Measurements from ENCODE around the gene UBA52.

UBA52 gene

DNA sequence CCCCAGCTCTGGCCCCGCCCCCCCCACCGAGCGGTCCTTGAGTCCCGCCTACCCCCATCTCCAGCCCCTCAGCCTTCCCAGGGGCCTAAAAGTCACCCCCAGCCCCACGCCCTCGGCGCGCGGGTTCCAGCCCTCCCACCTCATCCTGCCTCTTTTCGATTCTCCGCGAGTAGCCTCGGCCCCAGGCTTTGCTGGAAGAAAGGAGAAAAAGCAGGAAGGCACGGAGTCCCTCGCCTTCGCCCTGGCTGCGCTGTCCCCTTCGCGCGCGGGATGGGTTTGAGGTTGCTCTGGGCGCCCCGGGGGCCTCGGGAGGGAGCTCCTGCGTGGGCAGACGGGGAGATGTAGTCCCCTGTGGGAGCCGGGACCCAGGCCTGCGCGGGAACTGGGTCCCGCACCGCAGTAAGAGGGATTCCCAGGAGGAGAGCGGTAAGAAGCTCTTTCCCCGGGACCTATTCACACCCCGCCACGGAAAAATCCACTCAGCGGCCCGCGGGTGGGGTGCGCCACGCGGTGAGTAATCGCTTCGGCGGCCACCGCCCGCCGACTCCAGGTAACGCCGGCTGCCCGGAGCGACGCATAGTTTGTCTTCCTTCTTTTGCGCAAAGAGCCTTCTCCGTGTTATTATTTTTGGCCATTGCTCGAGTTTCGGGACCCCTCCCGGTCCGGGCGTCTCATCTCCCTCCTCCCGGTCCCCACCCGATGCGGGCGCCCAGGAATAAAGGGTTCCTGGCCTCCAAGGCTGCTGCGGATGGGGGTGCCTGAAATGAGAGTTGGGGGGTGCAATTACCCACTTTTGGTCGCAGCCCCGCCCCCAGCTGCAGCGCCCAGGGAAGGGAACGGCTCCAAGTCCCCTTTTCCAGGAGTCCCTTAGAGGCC lies 35.8 kb downstream of the UBA52 start:
- H3K4me1 ChIP-seq (ENCODE audit: control insufficient read depth, insufficient read depth, low read length): peaks cover 9% of the 10 kb centered on the region
- no peak overlapping the region for H3K9ac ChIP-seq (ENCODE audit: low read length)
- no peak overlapping the region for H3K4me3 ChIP-seq (ENCODE audit: low read length)
- no peaks in the 10 kb centered on the region for H3K9me3 ChIP-seq (ENCODE audit: control insufficient read depth, low read length)
- peaks cover 86% of the 10 kb centered on the region for H3K27me3 ChIP-seq (ENCODE audit: control insufficient read depth, insufficient read depth, low read length)
- no peaks in the 10 kb centered on the region for H3K36me3 ChIP-seq (ENCODE audit: control insufficient read depth, insufficient read depth, low read length)

DNA sequence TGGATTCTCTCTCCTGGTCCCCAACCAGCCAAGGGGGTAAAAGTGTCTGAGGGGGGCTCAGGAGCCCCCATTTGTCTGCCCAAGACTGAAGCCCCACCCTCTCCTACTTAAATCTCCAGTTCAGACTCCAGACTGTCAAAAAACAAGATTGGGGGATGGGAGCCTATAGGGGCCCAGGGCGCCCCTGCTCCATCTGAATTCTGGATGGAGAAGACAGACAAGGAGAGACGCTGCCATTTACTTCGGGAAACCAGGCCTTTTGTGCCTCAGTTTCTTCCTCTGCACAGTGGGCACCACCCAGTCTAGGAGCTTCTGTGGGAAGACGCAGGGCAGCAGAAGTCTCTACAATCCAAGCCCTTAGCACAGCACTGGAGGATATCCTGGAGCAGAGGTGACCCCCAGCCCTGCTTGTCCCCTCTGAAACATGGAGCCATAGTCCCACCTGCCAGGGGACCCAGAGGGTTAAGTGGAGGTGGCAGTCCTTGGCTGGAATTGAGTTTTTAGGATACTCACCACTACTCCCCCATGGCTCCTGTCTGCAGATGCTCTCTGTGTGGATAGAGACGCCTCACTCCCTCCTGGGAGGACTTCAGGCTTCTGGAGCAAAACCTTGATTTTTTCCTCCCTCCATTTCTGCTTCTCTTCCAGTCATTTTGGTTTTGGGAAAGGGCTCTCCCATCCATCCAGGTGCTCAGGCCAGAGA lies 36.6 kb downstream of the UBA52 start:
- Histone ChIP-seq H3K9ac (ENCODE audit: low read length) (no peak overlapping the region), H3K4me3 (ENCODE audit: low read length) (no peak overlapping the region), H3K4me1 (ENCODE audit: control insufficient read depth, insufficient read depth, low read length) (peaks cover 15% of the 10 kb centered on the region), H3K27me3 (ENCODE audit: control insufficient read depth, insufficient read depth, low read length) (peaks cover 89% of the 10 kb centered on the region), H3K9me3 (ENCODE audit: control insufficient read depth, low read length) (no peaks in the 10 kb centered on the region), H3K36me3 (ENCODE audit: control insufficient read depth, insufficient read depth, low read length) (no peaks in the 10 kb centered on the region)

DNA sequence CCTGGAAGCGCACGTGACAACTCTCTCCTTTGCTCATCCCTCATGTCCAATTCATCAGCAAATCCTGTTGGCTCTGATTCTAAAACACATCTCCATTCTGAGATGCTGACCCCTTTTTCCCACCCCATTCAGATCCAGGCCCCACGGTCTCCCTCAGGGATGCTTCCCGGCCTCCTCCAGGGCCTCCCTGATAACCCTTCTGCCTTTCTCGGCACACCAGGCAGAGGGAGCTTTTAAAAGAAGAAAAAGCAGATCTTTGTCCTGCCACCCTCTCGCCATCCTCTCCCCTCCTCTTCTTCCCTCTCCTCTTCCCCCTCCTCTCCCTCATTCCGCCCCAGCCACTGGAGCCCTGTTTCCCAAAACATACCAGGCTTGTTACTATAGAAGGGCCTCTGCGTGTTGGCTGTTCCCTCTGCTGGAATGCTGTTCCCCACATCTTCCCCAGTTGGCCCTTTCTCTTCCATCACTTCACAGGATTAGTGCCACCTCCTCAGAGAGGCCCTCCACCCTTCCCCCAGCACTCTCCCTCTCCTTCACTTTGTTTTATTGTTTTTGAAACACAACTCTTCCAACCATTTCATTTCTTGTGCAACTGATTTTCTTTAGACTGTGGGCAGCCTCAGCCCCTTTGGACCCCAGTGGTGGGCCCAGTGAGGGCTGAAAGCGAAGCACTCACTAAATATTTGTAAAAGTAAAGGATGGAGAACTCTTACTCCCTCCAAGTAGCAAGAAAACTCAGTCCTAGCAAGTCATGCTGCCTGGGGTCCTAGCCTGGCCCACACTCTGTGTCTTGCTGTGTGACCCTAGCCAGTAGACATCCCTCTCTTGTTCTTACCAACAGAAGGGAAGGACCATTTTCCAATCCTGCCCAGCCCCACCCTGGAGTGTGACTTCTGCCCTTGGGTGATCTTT lies 37.4 kb downstream of the UBA52 start:
- Histone ChIP-seq H3K4me3 (ENCODE audit: low read length) (no peak overlapping the region), H3K9me3 (ENCODE audit: control insufficient read depth, low read length) (no peaks in the 10 kb centered on the region), H3K27me3 (ENCODE audit: control insufficient read depth, insufficient read depth, low read length) (peaks cover 91% of the 10 kb centered on the region), H3K36me3 (ENCODE audit: control insufficient read depth, insufficient read depth, low read length) (no peaks in the 10 kb centered on the region), H3K9ac (ENCODE audit: low read length) (no peak overlapping the region), H3K4me1 (ENCODE audit: control insufficient read depth, insufficient read depth, low read length) (peaks cover 15% of the 10 kb centered on the region)

DNA sequence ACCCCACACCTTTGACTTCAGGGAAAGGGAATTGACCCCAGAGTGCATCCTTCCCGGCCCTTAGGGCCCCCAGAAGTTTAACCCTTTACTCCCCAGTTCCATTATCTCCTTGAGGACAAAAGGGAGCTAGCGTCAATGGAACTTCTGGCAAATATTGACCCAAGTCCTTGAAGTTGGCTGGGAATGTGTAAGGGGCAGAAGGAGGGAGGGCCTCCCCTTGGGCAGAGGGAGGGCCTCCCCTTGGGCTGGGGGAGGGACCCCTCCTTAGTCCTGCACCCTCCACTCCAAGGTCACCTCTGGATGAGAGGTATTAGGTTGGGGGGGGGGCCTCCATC lies 38.0 kb downstream of the UBA52 start:
- H3K9me3 ChIP-seq (ENCODE audit: control insufficient read depth, low read length): no peaks in the 10 kb centered on the region
- no peak overlapping the region for H3K9ac ChIP-seq (ENCODE audit: low read length)
- no peak overlapping the region for H3K4me3 ChIP-seq (ENCODE audit: low read length)
- H3K36me3 ChIP-seq (ENCODE audit: control insufficient read depth, insufficient read depth, low read length): no peaks in the 10 kb centered on the region
- peaks cover 91% of the 10 kb centered on the region for H3K27me3 ChIP-seq (ENCODE audit: control insufficient read depth, insufficient read depth, low read length)
- H3K4me1 ChIP-seq (ENCODE audit: control insufficient read depth, insufficient read depth, low read length): peaks cover 15% of the 10 kb centered on the region

DNA sequence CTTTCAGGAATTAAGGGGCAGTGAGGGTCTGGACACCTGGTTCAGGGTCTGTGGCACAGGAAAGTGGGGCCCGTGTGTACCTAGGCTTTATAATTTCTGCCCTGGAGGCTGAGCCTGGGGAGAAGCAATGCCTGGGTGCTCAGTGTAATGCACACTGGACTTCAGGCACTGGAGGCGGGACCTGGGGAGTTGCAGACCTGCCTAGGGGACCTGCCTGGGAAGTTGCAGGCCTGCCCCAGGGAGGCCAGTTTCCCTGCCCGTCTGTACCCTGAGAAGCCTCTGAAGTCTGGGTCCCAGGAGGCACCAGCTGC lies 38.5 kb downstream of the UBA52 start:
- no peak overlapping the region for H3K4me3 ChIP-seq (ENCODE audit: low read length)
- H3K9me3 ChIP-seq (ENCODE audit: control insufficient read depth, low read length): no peaks in the 10 kb centered on the region
- no peaks in the 10 kb centered on the region for H3K36me3 ChIP-seq (ENCODE audit: control insufficient read depth, insufficient read depth, low read length)
- H3K4me1 ChIP-seq (ENCODE audit: control insufficient read depth, insufficient read depth, low read length): peaks cover 15% of the 10 kb centered on the region
- peaks cover 91% of the 10 kb centered on the region for H3K27me3 ChIP-seq (ENCODE audit: control insufficient read depth, insufficient read depth, low read length)
- no peak overlapping the region for H3K9ac ChIP-seq (ENCODE audit: low read length)

- H3K4me1 ChIP-seq (ENCODE audit: control insufficient read depth, insufficient read depth, low read length): peaks cover 15% of the 10 kb centered on the region
- peaks cover 90% of the 10 kb centered on the region for H3K27me3 ChIP-seq (ENCODE audit: control insufficient read depth, insufficient read depth, low read length)
- H3K9me3 ChIP-seq (ENCODE audit: control insufficient read depth, low read length): no peaks in the 10 kb centered on the region
- H3K9ac ChIP-seq (ENCODE audit: low read length): no peak overlapping the region
- H3K4me3 ChIP-seq (ENCODE audit: low read length): no peak overlapping the region
- H3K36me3 ChIP-seq (ENCODE audit: control insufficient read depth, insufficient read depth, low read length): no peaks in the 10 kb centered on the region
These were observed 39.1 kb downstream of the UBA52 start for GRCh38 chr19:18610556-18611326.

DNA sequence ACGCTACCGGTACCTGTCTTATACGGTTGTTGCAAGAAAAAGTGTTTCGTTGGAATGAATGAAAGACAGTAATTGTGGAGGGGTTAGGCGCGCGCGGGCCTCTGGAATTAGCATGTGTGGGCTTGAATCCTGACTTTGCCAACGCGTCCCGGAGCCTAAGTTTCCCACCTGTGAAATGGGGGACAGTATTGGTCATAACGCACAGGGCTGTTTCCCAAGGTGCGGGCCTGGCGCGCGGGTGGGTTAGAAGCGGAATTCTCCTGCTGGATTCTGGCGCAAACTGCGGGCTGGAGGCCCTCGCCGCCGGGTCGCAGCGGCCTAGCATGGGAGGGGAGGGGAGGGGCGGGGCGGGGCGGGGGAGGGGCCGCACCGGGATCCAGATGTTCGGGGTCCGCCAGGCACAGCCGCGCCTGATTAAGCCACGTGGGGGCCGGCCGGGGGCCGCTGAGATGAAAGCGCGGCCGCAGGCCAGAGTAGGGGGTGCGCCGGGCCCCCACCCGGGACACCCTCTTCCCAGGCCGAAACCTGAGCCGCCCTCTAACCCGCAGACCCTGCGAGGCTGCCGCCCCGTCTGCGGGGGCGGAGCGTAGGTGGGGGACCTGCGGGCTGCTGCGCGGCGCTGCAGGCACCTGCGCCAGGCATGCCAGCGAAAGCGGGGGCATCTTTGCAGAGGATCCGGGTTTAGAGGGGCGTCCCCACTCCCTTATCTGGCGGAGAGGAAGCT lies 39.8 kb downstream of the UBA52 start:
- no peaks in the 10 kb centered on the region for H3K36me3 ChIP-seq (ENCODE audit: control insufficient read depth, insufficient read depth, low read length)
- H3K4me3 ChIP-seq (ENCODE audit: low read length): no peak overlapping the region
- no peaks in the 10 kb centered on the region for H3K9me3 ChIP-seq (ENCODE audit: control insufficient read depth, low read length)
- H3K4me1 ChIP-seq (ENCODE audit: control insufficient read depth, insufficient read depth, low read length): peaks cover 15% of the 10 kb centered on the region
- H3K9ac ChIP-seq (ENCODE audit: low read length): no peak overlapping the region
- H3K27me3 ChIP-seq (ENCODE audit: control insufficient read depth, insufficient read depth, low read length): peaks cover 89% of the 10 kb centered on the region

- Histone ChIP-seq H3K4me1 (ENCODE audit: control insufficient read depth, insufficient read depth, low read length) (peaks cover 15% of the 10 kb centered on the region), H3K9ac (ENCODE audit: low read length) (no peak overlapping the region), H3K27me3 (ENCODE audit: control insufficient read depth, insufficient read depth, low read length) (peaks cover 91% of the 10 kb centered on the region), H3K4me3 (ENCODE audit: low read length) (no peak overlapping the region), H3K36me3 (ENCODE audit: control insufficient read depth, insufficient read depth, low read length) (no peaks in the 10 kb centered on the region), H3K9me3 (ENCODE audit: control insufficient read depth, low read length) (no peaks in the 10 kb centered on the region)
These were observed 40.6 kb downstream of the UBA52 start for GRCh38 chr19:18612051-18612771.

GRCh38 chr19:18612772-18613588 lies 41.3 kb downstream of the UBA52 start, which contains the start of gene TMEM59L:
Gene TMEM59L, plus strand, starts transcription at chr19:18612870. Its CDS starts 89 bp downstream, at chr19:18612959.
- Histone ChIP-seq H3K4me1 (ENCODE audit: control insufficient read depth, insufficient read depth, low read length) (peaks cover 12% of the 10 kb centered on the region), H3K36me3 (ENCODE audit: control insufficient read depth, insufficient read depth, low read length) (no peaks in the 10 kb centered on the region), H3K9ac (ENCODE audit: low read length) (no peak within 1 kb of the TSS), H3K4me3 (ENCODE audit: low read length) (no peak within 1 kb of the TSS), H3K27me3 (ENCODE audit: control insufficient read depth, insufficient read depth, low read length) (peaks cover 91% of the 10 kb centered on the region), H3K9me3 (ENCODE audit: control insufficient read depth, low read length) (no peaks in the 10 kb centered on the region)

GRCh38 chr19:18613589-18614234 lies 42.1 kb downstream of the UBA52 start:
- Histone ChIP-seq H3K4me1 (ENCODE audit: control insufficient read depth, insufficient read depth, low read length) (peaks cover 12% of the 10 kb centered on the region), H3K36me3 (ENCODE audit: control insufficient read depth, insufficient read depth, low read length) (no peaks in the 10 kb centered on the region), H3K9me3 (ENCODE audit: control insufficient read depth, low read length) (no peaks in the 10 kb centered on the region), H3K27me3 (ENCODE audit: control insufficient read depth, insufficient read depth, low read length) (peaks cover 83% of the 10 kb centered on the region), H3K9ac (ENCODE audit: low read length) (no peak overlapping the region), H3K4me3 (ENCODE audit: low read length) (no peak overlapping the region)
